A673 (cell line): ENCODE data around the gene CCDC106. TPM values are rescaled to one million over a fixed set of nuclear protein-coding genes. Genes with fewer than 3 reads are reported as not detected.
A peak's percentile ranks its signal among the peaks of the same experiment; 100 is the strongest.

Experiments used
- BruUV-seq: library from RNA; stranded (reverse); fragments of 400-500 nt; replicated peaks from 2 replicates; lab custom pipeline; 2021; lab: Mats Ljungman, UMichigan
- CTCF ChIA-PET: fragments of 300-600 bp; sonication (Branson Sonifier 250); formaldehyde crosslinking; loops from one replicate; lab custom pipeline; 2022; ENCODE audit warnings: antibody characterized with exemption; lab: Charles Lee
- POLR2A ChIA-PET: fragments of 300-600 bp; sonication (Branson Sonifier 250); formaldehyde crosslinking; loops from one replicate; lab custom pipeline; 2022; ENCODE audit warnings: antibody characterized with exemption; ENCODE audit not compliant: low non-redundant PET; lab: Charles Lee
- DNase-seq: peaks from one replicate; pipeline ENCODE4 v3.0.0-alpha.2; 2015; ENCODE audit warnings: low spot score
- H3K27ac ChIP-seq: fragments of 200-600 bp; sonication (generic); 2 replicates; pipeline ENCODE4 v1.5.1; 2016; ENCODE audit warnings: mixed run types, low read depth, mild to moderate bottlenecking, mixed read lengths, antibody characterized with exemption, low read length; ENCODE audit not compliant: poor library complexity, severe bottlenecking
- H3K27me3 ChIP-seq: fragments of 200-600 bp; sonication (generic); replicated peaks from 2 replicates; pipeline ENCODE4 v1.6.1; 2017; ENCODE audit warnings: mixed run types, low read depth, mild to moderate bottlenecking, mixed read lengths, antibody characterized with exemption, low read length; ENCODE audit not compliant: insufficient read depth, poor library complexity
- H3K36me3 ChIP-seq: fragments of 200-600 bp; sonication (generic); 2 replicates; pipeline ENCODE4 v1.6.1; 2016; ENCODE audit warnings: mixed run types, mild to moderate bottlenecking, mixed read lengths, antibody characterized with exemption, low read length; ENCODE audit not compliant: insufficient read depth, poor library complexity, severe bottlenecking
- H3K4me1 ChIP-seq: fragments of 200-600 bp; sonication (generic); 2 replicates; pipeline ENCODE4 v1.6.1; 2017; ENCODE audit warnings: mixed run types, mild to moderate bottlenecking, mixed read lengths, antibody characterized with exemption, low read length; ENCODE audit not compliant: insufficient read depth, poor library complexity, severe bottlenecking
- H3K4me3 ChIP-seq: fragments of 200-600 bp; sonication (generic); 2 replicates; pipeline ENCODE4 v1.5.1; 2016; ENCODE audit warnings: low read depth, mixed run types, mild to moderate bottlenecking, mixed read lengths, low read length; ENCODE audit not compliant: poor library complexity, severe bottlenecking
- H3K9me3 ChIP-seq: fragments of 200-600 bp; sonication (generic); 2 replicates; pipeline ENCODE4 v1.6.1; 2016; ENCODE audit warnings: mixed run types, low read depth, mild to moderate bottlenecking, mixed read lengths, antibody characterized with exemption, low read length; ENCODE audit not compliant: poor library complexity, severe bottlenecking
- CTCF ChIP-seq: fragments of 300-800, 200-600 bp; sonication (generic); conservative IDR thresholded peaks from 2 replicates; pipeline ENCODE4 v1.5.1; 2017; ENCODE audit warnings: low read depth, mild to moderate bottlenecking, antibody characterized with exemption, low read length, moderate library complexity, mixed read lengths
- EZH2 ChIP-seq: fragments of 200-600 bp; sonication (generic); IDR thresholded peaks from 2 replicates; pipeline ENCODE4 v1.6.1; 2017; ENCODE audit warnings: borderline replicate concordance, low read depth, mild to moderate bottlenecking, mixed read lengths, antibody characterized with exemption, low read length; ENCODE audit not compliant: poor library complexity, severe bottlenecking
- intact Hi-C: fragments of 100-400 bp; cut with micrococcal nuclease; formaldehyde crosslinking; loops from one replicate; pipeline ENCODE4 v1.10.0; 2022; ENCODE audit not compliant: unreplicated experiment
- total RNA-seq: library from RNA; stranded (reverse); gene quantifications from 2 replicates; pipeline ENCODE4 v1.2.3, GENCODE V29; 2021

Gene CCDC106
- total RNA-seq, 1 experiment from 2014 or later, result 41.5 TPM

DNA sequence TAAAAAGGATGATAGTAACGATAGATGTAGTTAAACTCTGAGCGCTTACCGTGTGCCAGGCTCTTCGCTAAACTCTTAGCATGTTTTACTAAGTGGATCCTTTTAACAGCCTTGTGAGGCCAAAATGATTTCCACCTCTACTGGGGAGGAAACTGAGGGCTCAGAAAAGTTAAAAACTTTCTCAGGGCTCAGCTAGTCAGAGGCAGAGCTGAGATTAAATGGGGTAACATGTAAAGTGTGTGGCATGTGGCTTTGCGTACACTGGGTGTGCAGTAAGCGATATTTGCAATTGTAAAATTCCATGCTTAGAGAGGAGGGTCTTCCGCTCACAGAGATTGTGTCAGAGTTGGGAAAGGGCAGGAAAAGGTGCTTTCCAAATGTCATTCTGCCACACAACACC lies 8.5 kb downstream of the CCDC106 start:
- CTCF ChIA-PET, result interaction anchor here (2.1 kb wide), 1 partner anchor 15 kb away, joined by 6 read pairs; no protein-coding TSS in a partner anchor
- Histone ChIP-seq H3K27me3 (no peaks in the 10 kb centered on the region), H3K4me1 (peaks cover 18% of the 10 kb centered on the region), H3K27ac (peak overlapping the region; percentile 99), H3K36me3 (peaks cover 33% of the 10 kb centered on the region), H3K4me3 (peak overlapping the region; percentile 83), H3K9me3 (no peaks in the 10 kb centered on the region)
- DNase-seq, result no peak
- intact Hi-C loops, result loop anchor here (2.0 kb wide), 1 partner anchor 14 kb away; no protein-coding TSS in a partner anchor
- POLR2A ChIA-PET, result no interaction called here
- no TSS peak for BruUV-seq
- TF ChIP-seq EZH2, result no peak
- TF ChIP-seq CTCF, result no peak

GRCh38 chr19:55656988-55657747 lies 9.2 kb downstream of the CCDC106 start:
- POLR2A ChIA-PET, result no interaction called here
- H3K27me3 ChIP-seq, result no peaks in the 10 kb centered on the region
- BruUV-seq, result no TSS peak
- H3K27ac ChIP-seq, result peak overlapping the region; percentile 99
- no peak for DNase-seq
- H3K36me3 ChIP-seq, result peaks cover 39% of the 10 kb centered on the region
- no peaks in the 10 kb centered on the region for H3K9me3 ChIP-seq
- H3K4me1 ChIP-seq, result peaks cover 18% of the 10 kb centered on the region
- peak overlapping the region; percentile 83 for H3K4me3 ChIP-seq
- CTCF ChIA-PET, result interaction anchor here (2.1 kb wide), 1 partner anchor 15 kb away, joined by 6 read pairs; no protein-coding TSS in a partner anchor
- intact Hi-C loops, result loop anchor here (2.0 kb wide), 1 partner anchor 14 kb away; no protein-coding TSS in a partner anchor
- TF ChIP-seq CTCF (no peak), EZH2 (no peak)

GRCh38 chr19:55658846-55659459 lies 10.9 kb downstream of the CCDC106 start:
- Histone ChIP-seq H3K36me3 (peaks cover 53% of the 10 kb centered on the region), H3K4me1 (peaks cover 18% of the 10 kb centered on the region), H3K27ac (peak overlapping the region; percentile 60), H3K9me3 (no peaks in the 10 kb centered on the region), H3K4me3 (no peak overlapping the region), H3K27me3 (no peaks in the 10 kb centered on the region)
- TF ChIP-seq EZH2 (no peak), CTCF (no peak)
- intact Hi-C loops, result no loop called here
- DNase-seq, result no peak
- ChIA-PET CTCF (no interaction called here), POLR2A (no interaction called here)
- no TSS peak for BruUV-seq
